NCI-H2081 (cell line): ENCODE measurements around the gene HOXB4.

Experiments
- DNase-seq, 2 experiments: peaks; one replicate each; lab custom pipeline; 2025; lab: John Stamatoyannopoulos, UW

The HOXB4 gene

GRCh38 chr17:48528936-48529682, 49.0 kb downstream of the HOXB4 start:
- DNase-seq = no peak

- DNase-seq = no peak
Measured at GRCh38 chr17:48528153-48528935, 49.8 kb downstream of the HOXB4 start.

- no peak for DNase-seq
Measured at GRCh38 chr17:48527547-48527932, 50.6 kb downstream of the HOXB4 start.

GRCh38 chr17:48526608-48527546, 51.3 kb downstream of the HOXB4 start:
- no peak for DNase-seq
